HCT116 (cell line): ENCODE data around the gene ADORA3. TPM values are rescaled to one million over a fixed set of nuclear protein-coding genes. Genes with fewer than 3 reads are reported as not detected.

Experiments
- ATAC-seq: fragments of 200-7000 bp; cut with Tn5 transposase; 2 replicates; pipeline ENCODE4 v1.9.1; 2020; ENCODE audit warnings: mild to moderate bottlenecking, moderate library complexity
- BruUV-seq: library from RNA; stranded (reverse); fragments of 400-500 nt; replicated peaks from 2 replicates; lab custom pipeline; 2021; lab: Mats Ljungman, UMichigan
- CTCF ChIA-PET: fragments of 300-600 bp; sonication (Branson Sonifier 250); formaldehyde crosslinking; loops from one replicate; lab custom pipeline; 2021; ENCODE audit warnings: antibody characterized with exemption; lab: Charles Lee
- POLR2A ChIA-PET: fragments of 300-600, 350-600 bp; sonication (Branson Sonifier 250); formaldehyde crosslinking; loops from one replicate; lab custom pipeline; 2021; ENCODE audit warnings: antibody characterized with exemption; lab: Charles Lee
- RAD21 ChIA-PET, 2 experiments: fragments of 300-600 bp; sonication (Branson Sonifier 250); formaldehyde crosslinking; loops; one replicate each; lab custom pipeline; 2023; ENCODE audit warnings: low total read pairs in 2 of 2; ENCODE audit not compliant: uncharacterized antibody in 2 of 2, unreplicated experiment in 2 of 2, low non-redundant PET in 1 of 2; lab: Charles Lee
- DNase-seq: peaks from one replicate; pipeline ENCODE4 v3.0.0-alpha.2; 2010; ENCODE audit warnings: low read depth, low spot score
- H2AFZ ChIP-seq: fragments of 200-600 bp; shearing (Covaris generic), sonication (generic); 2 replicates; pipeline ENCODE4 v1.6.1; 2017; ENCODE audit warnings: low read depth, mixed run types, mixed read lengths, antibody characterized with exemption, low read length; ENCODE audit not compliant: poor library complexity, severe bottlenecking
- H3K27ac ChIP-seq: 2 replicates; pipeline ENCODE4 v1.5.1; 2012; ENCODE audit warnings: low read depth, low read length
- H3K27me3 ChIP-seq: fragments of 200-600 bp; sonication (generic); 2 replicates; pipeline ENCODE4 v1.6.1; 2016; ENCODE audit warnings: mixed run types, low read length, mixed read lengths; ENCODE audit not compliant: insufficient read depth
- H3K36me3 ChIP-seq, 2 experiments: fragments of 200-500 bp in 1 of 2; fragments of 200-600 bp in 1 of 2; sonication (Bioruptor generic) in 1 of 2; sonication (generic) in 1 of 2; 2 replicates each; pipeline versions ENCODE4 v1.5.1 to v1.6.1; 2014 to 2016; ENCODE audit warnings: low read length in 2 of 2, inconsistent platforms in 1 of 2, mixed read lengths in 1 of 2, mixed run types in 1 of 2; ENCODE audit not compliant: insufficient read depth in 2 of 2, control insufficient read depth in 1 of 2
- H3K4me1 ChIP-seq, 2 experiments: fragments of 200-600 bp in 1 of 2; sonication (generic) in 1 of 2; 2 replicates each; pipeline versions ENCODE4 v1.5.1 to v1.6.1; 2012 to 2017; ENCODE audit warnings: low read length in 2 of 2, inconsistent platforms in 1 of 2, mild to moderate bottlenecking in 1 of 2, mixed read lengths in 1 of 2, mixed run types in 1 of 2, moderate library complexity in 1 of 2; ENCODE audit not compliant: insufficient read depth in 2 of 2, control insufficient read depth in 1 of 2
- H3K4me2 ChIP-seq: fragments of 200-600 bp; sonication (generic); 2 replicates; pipeline ENCODE4 v1.6.1; 2017; ENCODE audit warnings: mixed run types, low read length, mixed read lengths
- H3K4me3 ChIP-seq, 2 experiments: fragments of 200-600 bp in 1 of 2; sonication (generic) in 1 of 2; replicated peaks in 1 of 2; 2 replicates each; pipeline ENCODE4 v1.5.1; 2011 to 2016; ENCODE audit warnings: low read length in 2 of 2, control low read depth in 1 of 2, low read depth in 1 of 2, mild to moderate bottlenecking in 1 of 2, mixed read lengths in 1 of 2, mixed run types in 1 of 2
- H3K79me2 ChIP-seq: fragments of 200-600 bp; sonication (generic); 2 replicates; pipeline ENCODE4 v1.6.1; 2017; ENCODE audit warnings: mild to moderate bottlenecking, mixed run types, low read length, moderate library complexity, mixed read lengths; ENCODE audit not compliant: insufficient read depth
- H3K9ac ChIP-seq: fragments of 200-600 bp; sonication (generic); 2 replicates; pipeline ENCODE4 v1.6.1; 2016; ENCODE audit warnings: low read length, mixed read lengths
- H3K9me2 ChIP-seq: fragments of 200-600 bp; sonication (generic), shearing (Covaris generic); 2 replicates; pipeline ENCODE4 v1.6.1; 2017; ENCODE audit warnings: mixed run types, mild to moderate bottlenecking, moderate library complexity; ENCODE audit not compliant: insufficient read depth
- H3K9me3 ChIP-seq, 2 experiments: fragments of 200-500 bp in 1 of 2; fragments of 200-600 bp in 1 of 2; sonication (Bioruptor generic) in 1 of 2; sonication (generic) in 1 of 2; 2 replicates each; pipeline ENCODE4 v1.6.1; 2014 to 2017; ENCODE audit warnings: low read length in 2 of 2, mixed read lengths in 2 of 2, inconsistent platforms in 1 of 2, low read depth in 1 of 2, mild to moderate bottlenecking in 1 of 2, mixed run types in 1 of 2, moderate library complexity in 1 of 2; ENCODE audit not compliant: control insufficient read depth in 1 of 2, insufficient read depth in 1 of 2
- H4K20me1 ChIP-seq: fragments of 200-600 bp; sonication (generic), shearing (Covaris generic); 2 replicates; pipeline ENCODE4 v1.6.1; 2017; ENCODE audit warnings: mixed run types, mild to moderate bottlenecking, moderate library complexity; ENCODE audit not compliant: insufficient read depth
- CBX3 ChIP-seq: IDR thresholded peaks from 2 replicates; pipeline ENCODE4 v1.6.1; 2012; ENCODE audit warnings: low read depth
- CEBPB ChIP-seq: IDR thresholded peaks from 2 replicates; pipeline ENCODE4 v1.6.1; 2012; ENCODE audit warnings: low read depth
- EGR1 ChIP-seq: IDR thresholded peaks from 2 replicates; pipeline ENCODE4 v1.6.1; 2012; ENCODE audit warnings: low read depth
- ELF1 ChIP-seq: IDR thresholded peaks from 2 replicates; pipeline ENCODE4 v1.6.1; 2012; ENCODE audit warnings: low read depth, borderline replicate concordance
- EZH2phosphoT487 ChIP-seq: fragments of 200-600 bp; IDR thresholded peaks from 2 replicates; pipeline ENCODE4 v1.6.1; 2018; ENCODE audit warnings: antibody characterized with exemption, borderline replicate concordance
- FOSL1 ChIP-seq: IDR thresholded peaks from 2 replicates; pipeline ENCODE4 v1.6.1; 2012; ENCODE audit warnings: low read depth
- MAX ChIP-seq: IDR thresholded peaks from 2 replicates; pipeline ENCODE4 v1.6.1; 2012
- POLR2A ChIP-seq: IDR thresholded peaks from 2 replicates; pipeline ENCODE4 v1.7.0; 2011; ENCODE audit warnings: borderline replicate concordance; ENCODE audit not compliant: insufficient read depth, insufficient read length; ENCODE audit errors: extremely low read depth
- POLR2AphosphoS5 ChIP-seq: IDR thresholded peaks from 2 replicates; pipeline ENCODE4 v1.6.1; 2011; ENCODE audit warnings: mild to moderate bottlenecking, low read depth, low read length, moderate library complexity
- RAD21 ChIP-seq: IDR thresholded peaks from 2 replicates; pipeline ENCODE4 v1.6.1; 2012; ENCODE audit warnings: low read depth, mild to moderate bottlenecking
- REST ChIP-seq: IDR thresholded peaks from 2 replicates; pipeline ENCODE4 v1.6.1; 2012; ENCODE audit warnings: low read depth
- SIN3A ChIP-seq: IDR thresholded peaks from 2 replicates; pipeline ENCODE4 v1.6.1; 2012; ENCODE audit warnings: low read depth
- SRF ChIP-seq: IDR thresholded peaks from 2 replicates; pipeline ENCODE4 v1.6.1; 2012; ENCODE audit warnings: low read depth
- TCF7L2 ChIP-seq: IDR thresholded peaks from 2 replicates; pipeline ENCODE4 v1.7.0; 2011; ENCODE audit warnings: borderline replicate concordance, inconsistent platforms; ENCODE audit not compliant: insufficient read depth, insufficient read length; ENCODE audit errors: extremely low read depth
- YY1 ChIP-seq: IDR thresholded peaks from 2 replicates; pipeline ENCODE4 v1.6.1; 2011; ENCODE audit warnings: low read length, low read depth, moderate library complexity, mild to moderate bottlenecking; ENCODE audit not compliant: insufficient replicate concordance; ENCODE audit errors: extremely low read depth
- ZBTB33 ChIP-seq: IDR thresholded peaks from 2 replicates; pipeline ENCODE4 v1.6.1; 2011; ENCODE audit warnings: mild to moderate bottlenecking, low read length, moderate library complexity; ENCODE audit not compliant: insufficient replicate concordance; ENCODE audit errors: extremely low read depth
- ZFX ChIP-seq: fragments of 450-650 bp; IDR thresholded peaks from 2 replicates; pipeline ENCODE4 v1.6.1; 2017
- ZNF274 ChIP-seq: fragments of 200-500 bp; sonication (Bioruptor generic); IDR thresholded peaks from 2 replicates; pipeline ENCODE4 v1.6.1; 2014; ENCODE audit warnings: mild to moderate bottlenecking, low read depth, low read length, inconsistent platforms
- intact Hi-C: fragments of 100-400 bp; cut with micrococcal nuclease; formaldehyde crosslinking; loops from 2 replicates; pipeline ENCODE4 v1.10.0; 2022
- total RNA-seq: library from RNA; stranded (reverse); gene quantifications from one replicate; pipeline ENCODE4 v1.2.1, GENCODE V29; 2021; ENCODE audit not compliant: unreplicated experiment
- TF ChIP-seq, protein P1 (sequence below), 3 experiments: fragments of 200-600 bp in 1 of 3; sonication (generic) in 1 of 3; IDR thresholded peaks in 2 of 3; conservative IDR thresholded peaks in 1 of 3; 2 replicates each; pipeline ENCODE4 v1.5.1; 2012 to 2017; ENCODE audit warnings: low read depth in 2 of 3, low read length in 2 of 3, antibody characterized with exemption in 1 of 3, borderline replicate concordance in 1 of 3, control low read depth in 1 of 3, mild to moderate bottlenecking in 1 of 3, mixed read lengths in 1 of 3, mixed run types in 1 of 3, moderate library complexity in 1 of 3; ENCODE audit not compliant: insufficient read depth in 1 of 3

The ADORA3 gene
- total RNA-seq, 1 experiment from 2014 or later, result not detected

DNA sequence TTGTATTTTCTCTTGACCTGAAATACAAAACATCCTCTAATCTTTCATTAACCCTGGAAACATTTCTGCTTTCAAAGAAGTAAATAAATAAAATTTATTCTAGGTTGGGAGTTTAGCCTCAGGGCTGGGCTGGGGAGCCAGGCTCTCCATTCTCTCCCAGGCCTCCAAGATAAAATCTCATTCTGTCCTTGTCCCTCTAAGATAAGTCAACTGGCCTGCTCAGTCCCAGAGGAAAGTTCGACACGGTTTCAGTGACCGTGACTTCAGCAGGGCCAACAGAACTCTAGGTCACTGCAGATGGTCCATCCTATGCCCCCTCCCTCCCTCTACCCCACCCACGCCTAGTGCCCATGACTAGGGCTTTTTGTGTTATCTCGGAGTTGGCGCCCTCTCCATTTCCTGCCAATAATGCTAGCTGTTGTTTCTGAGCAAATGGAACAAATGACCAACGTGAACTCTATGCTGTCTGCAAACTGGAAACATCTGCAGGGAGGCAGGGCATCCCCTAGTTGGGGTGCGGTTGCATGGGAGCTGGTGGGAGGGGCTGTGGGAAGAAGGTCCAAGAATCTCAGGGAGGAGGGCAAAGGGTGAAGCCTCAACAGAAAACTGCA lies 10.1 kb upstream of the ADORA3 start:
- POLR2A ChIA-PET, result no interaction called here

More for the DNA sequence above, 10.1 kb upstream of the ADORA3 start:
- no peak overlapping the region for H3K9ac ChIP-seq
- BruUV-seq, result no TSS peak
- H3K4me3 ChIP-seq, result no peak overlapping the region
- no peak for DNase-seq
- TF ChIP-seq FOSL1, result no peak
- no peak for TF ChIP-seq CBX3
- no peak for TF ChIP-seq POLR2AphosphoS5
- no peak for TF ChIP-seq CEBPB
- TF ChIP-seq EZH2phosphoT487, result no peak
- no peak for TF ChIP-seq POLR2A
- no peak for TF ChIP-seq TCF7L2
- no peak for TF ChIP-seq SRF
- TF ChIP-seq ZFX, result no peak
- TF ChIP-seq MAX, result no peak
- no peak for TF ChIP-seq ELF1
- no peak for TF ChIP-seq RAD21
- TF ChIP-seq ZNF274, result no peak
- no peak for TF ChIP-seq SIN3A
- TF ChIP-seq YY1, result no peak
- no peak for TF ChIP-seq ZBTB33
- TF ChIP-seq, protein P1, sequence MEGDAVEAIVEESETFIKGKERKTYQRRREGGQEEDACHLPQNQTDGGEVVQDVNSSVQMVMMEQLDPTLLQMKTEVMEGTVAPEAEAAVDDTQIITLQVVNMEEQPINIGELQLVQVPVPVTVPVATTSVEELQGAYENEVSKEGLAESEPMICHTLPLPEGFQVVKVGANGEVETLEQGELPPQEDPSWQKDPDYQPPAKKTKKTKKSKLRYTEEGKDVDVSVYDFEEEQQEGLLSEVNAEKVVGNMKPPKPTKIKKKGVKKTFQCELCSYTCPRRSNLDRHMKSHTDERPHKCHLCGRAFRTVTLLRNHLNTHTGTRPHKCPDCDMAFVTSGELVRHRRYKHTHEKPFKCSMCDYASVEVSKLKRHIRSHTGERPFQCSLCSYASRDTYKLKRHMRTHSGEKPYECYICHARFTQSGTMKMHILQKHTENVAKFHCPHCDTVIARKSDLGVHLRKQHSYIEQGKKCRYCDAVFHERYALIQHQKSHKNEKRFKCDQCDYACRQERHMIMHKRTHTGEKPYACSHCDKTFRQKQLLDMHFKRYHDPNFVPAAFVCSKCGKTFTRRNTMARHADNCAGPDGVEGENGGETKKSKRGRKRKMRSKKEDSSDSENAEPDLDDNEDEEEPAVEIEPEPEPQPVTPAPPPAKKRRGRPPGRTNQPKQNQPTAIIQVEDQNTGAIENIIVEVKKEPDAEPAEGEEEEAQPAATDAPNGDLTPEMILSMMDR (IDR thresholded peaks at IDR 0.05 in 2 of 3, conservative IDR thresholded peaks at IDR 0.05 in 1 of 3; ENCODE audit: borderline replicate concordance in 1 of 3, insufficient read depth in 1 of 3, low read depth in 2 of 3, low read length in 2 of 3), result no peak
- no peak for TF ChIP-seq EGR1
- TF ChIP-seq REST, result no peak
- TF ChIP-seq, all 23 proteins: peak for 0
- ATAC-seq, result no peak
- Histone ChIP-seq H4K20me1 (no peaks in the 10 kb centered on the region), H3K27ac (no peak overlapping the region), H2AFZ (no peak overlapping the region), H3K9me3 (no peaks in the 10 kb centered on the region), H3K4me2 (no peak overlapping the region), H3K4me1 (peaks cover 0 to 2% of the 10 kb centered on the region in 2 experiments; a peak in 1 of 4 replicates), H3K36me3 (no peaks in the 10 kb centered on the region), H3K9me2 (no peaks in the 10 kb centered on the region), H3K79me2 (no peaks in the 10 kb centered on the region), H3K27me3 (no peaks in the 10 kb centered on the region)
- RAD21 ChIA-PET, result no interaction called here
- CTCF ChIA-PET, result no interaction called here
- intact Hi-C loops, result no loop called here
